Mesenchymal stem cell (in vitro differentiated cells and primary cell): ENCODE results near the gene SURF4. TPM values are rescaled to one million over a fixed set of nuclear protein-coding genes. Genes with fewer than 3 reads are reported as not detected.

Experiments
- DNase-seq: peaks from one replicate; pipeline ENCODE4 v3.0.0-alpha.2; 2013
- H2AFZ ChIP-seq: one replicate; pipeline ENCODE4 v1.6.1; 2013; ENCODE audit warnings: low read depth, mild to moderate bottlenecking, control low read depth, inconsistent platforms, low read length, moderate library complexity
- H2AK5ac ChIP-seq: 2 replicates; pipeline ENCODE4 v1.6.1; 2013; ENCODE audit warnings: low read length, moderate library complexity, mild to moderate bottlenecking, inconsistent platforms; ENCODE audit not compliant: severe bottlenecking
- H2BK120ac ChIP-seq: one replicate; pipeline ENCODE4 v1.6.1; 2013; ENCODE audit warnings: low read depth, mild to moderate bottlenecking, inconsistent platforms, low read length, moderate library complexity
- H2BK12ac ChIP-seq, 2 experiments: one replicate each; pipeline ENCODE4 v1.6.1; 2013; ENCODE audit warnings: inconsistent platforms in 2 of 2, low read length in 2 of 2, mild to moderate bottlenecking in 2 of 2, moderate library complexity in 2 of 2, control low read depth in 1 of 2
- H2BK15ac ChIP-seq: one replicate; pipeline ENCODE4 v1.6.1; 2013; ENCODE audit warnings: mild to moderate bottlenecking, low read depth, inconsistent platforms; ENCODE audit not compliant: poor library complexity, severe bottlenecking
- H2BK5ac ChIP-seq: 2 replicates; pipeline ENCODE4 v1.6.1; 2013; ENCODE audit warnings: low read depth, mild to moderate bottlenecking, low read length, control low read depth, inconsistent platforms; ENCODE audit not compliant: poor library complexity, severe bottlenecking
- H3K14ac ChIP-seq, 2 experiments: one replicate each; pipeline ENCODE4 v1.6.1; 2013; ENCODE audit warnings: inconsistent platforms in 2 of 2, low read length in 2 of 2, control low read depth in 1 of 2, mild to moderate bottlenecking in 1 of 2, moderate library complexity in 1 of 2
- H3K18ac ChIP-seq, 2 experiments: one replicate each; pipeline ENCODE4 v1.6.1; 2013; ENCODE audit warnings: inconsistent platforms in 2 of 2, low read length in 2 of 2, control low read depth in 1 of 2, low read depth in 1 of 2, mild to moderate bottlenecking in 1 of 2
- H3K23ac ChIP-seq, 2 experiments: one replicate each; pipeline ENCODE4 v1.6.1; 2013; ENCODE audit warnings: inconsistent platforms in 2 of 2, low read length in 2 of 2, mild to moderate bottlenecking in 2 of 2, moderate library complexity in 2 of 2, control low read depth in 1 of 2
- H3K27ac ChIP-seq: 2 replicates; pipeline ENCODE4 v1.5.1; 2013; ENCODE audit warnings: mild to moderate bottlenecking, moderate library complexity, low read length, control low read depth, inconsistent platforms; ENCODE audit not compliant: poor library complexity, severe bottlenecking
- H3K27me3 ChIP-seq, 2 experiments: 2 replicates each; pipeline versions ENCODE4 v1.6.1 to v1.7.0; 2013; ENCODE audit warnings: low read length in 2 of 2, mild to moderate bottlenecking in 2 of 2, moderate library complexity in 2 of 2, control low read depth in 1 of 2, inconsistent platforms in 1 of 2; ENCODE audit not compliant: control insufficient read depth in 1 of 2, insufficient read depth in 1 of 2
- H3K36me3 ChIP-seq, 2 experiments: 2 replicates each; pipeline versions ENCODE4 v1.6.1 to v1.7.0; 2013; ENCODE audit warnings: low read length in 2 of 2, control low read depth in 1 of 2, inconsistent platforms in 1 of 2, low read depth in 1 of 2, mild to moderate bottlenecking in 1 of 2; ENCODE audit not compliant: insufficient read depth in 2 of 2, control insufficient read depth in 1 of 2
- H3K4ac ChIP-seq, 2 experiments: one replicate each; pipeline ENCODE4 v1.6.1; 2013; ENCODE audit warnings: inconsistent platforms in 2 of 2, low read length in 2 of 2, mild to moderate bottlenecking in 2 of 2, moderate library complexity in 2 of 2, control low read depth in 1 of 2, low read depth in 1 of 2
- H3K4me1 ChIP-seq: 2 replicates; pipeline ENCODE4 v1.6.1; 2013; ENCODE audit warnings: low read depth, low read length, control low read depth; ENCODE audit not compliant: control insufficient read depth, insufficient read depth
- H3K4me2 ChIP-seq: 2 replicates; pipeline ENCODE4 v1.6.1; 2013; ENCODE audit warnings: low read length, mild to moderate bottlenecking, inconsistent platforms; ENCODE audit not compliant: poor library complexity, severe bottlenecking
- H3K4me3 ChIP-seq, 2 experiments: 2 replicates each; pipeline versions ENCODE4 v1.5.1 to v1.7.0; 2013; ENCODE audit warnings: low read length in 2 of 2, mild to moderate bottlenecking in 2 of 2, control low read depth in 1 of 2, low read depth in 1 of 2; ENCODE audit not compliant: insufficient read depth in 1 of 2
- H3K79me1 ChIP-seq: replicated peaks from 2 replicates; pipeline ENCODE4 v1.6.1; 2013; ENCODE audit warnings: mild to moderate bottlenecking, control low read depth, low read length, inconsistent platforms; ENCODE audit not compliant: poor library complexity, severe bottlenecking
- H3K9ac ChIP-seq: 2 replicates; pipeline ENCODE4 v1.7.0; 2013; ENCODE audit warnings: mild to moderate bottlenecking, low read length, moderate library complexity
- H3K9me3 ChIP-seq: 2 replicates; pipeline ENCODE4 v1.7.0; 2013; ENCODE audit warnings: mild to moderate bottlenecking, low read length; ENCODE audit not compliant: control insufficient read depth
- H4K8ac ChIP-seq: one replicate; pipeline ENCODE4 v1.6.1; 2013; ENCODE audit warnings: inconsistent platforms, mild to moderate bottlenecking, low read length, moderate library complexity
- H4K91ac ChIP-seq: one replicate; pipeline ENCODE4 v1.6.1; 2013; ENCODE audit warnings: mild to moderate bottlenecking, low read length, inconsistent platforms
- WGBS: methylation state at CpG from one replicate; pipeline ENCODE4 v1.1.7; 2013; ENCODE audit warnings: mixed read lengths; 5-methylcytosine and 5-hydroxymethylcytosine counted together
- polyA plus RNA-seq, 2 experiments: library from polyadenylated mRNA; stranded (reverse); fragments of 200-250 nt; gene quantifications; one replicate each; pipeline ENCODE4 v1.2.3, GENCODE V29; 2013

The SURF4 gene
- 275 TPM for polyA plus RNA-seq (2013, experiment 1 of 2)
- polyA plus RNA-seq (2013, experiment 2 of 2): 281 TPM

DNA sequence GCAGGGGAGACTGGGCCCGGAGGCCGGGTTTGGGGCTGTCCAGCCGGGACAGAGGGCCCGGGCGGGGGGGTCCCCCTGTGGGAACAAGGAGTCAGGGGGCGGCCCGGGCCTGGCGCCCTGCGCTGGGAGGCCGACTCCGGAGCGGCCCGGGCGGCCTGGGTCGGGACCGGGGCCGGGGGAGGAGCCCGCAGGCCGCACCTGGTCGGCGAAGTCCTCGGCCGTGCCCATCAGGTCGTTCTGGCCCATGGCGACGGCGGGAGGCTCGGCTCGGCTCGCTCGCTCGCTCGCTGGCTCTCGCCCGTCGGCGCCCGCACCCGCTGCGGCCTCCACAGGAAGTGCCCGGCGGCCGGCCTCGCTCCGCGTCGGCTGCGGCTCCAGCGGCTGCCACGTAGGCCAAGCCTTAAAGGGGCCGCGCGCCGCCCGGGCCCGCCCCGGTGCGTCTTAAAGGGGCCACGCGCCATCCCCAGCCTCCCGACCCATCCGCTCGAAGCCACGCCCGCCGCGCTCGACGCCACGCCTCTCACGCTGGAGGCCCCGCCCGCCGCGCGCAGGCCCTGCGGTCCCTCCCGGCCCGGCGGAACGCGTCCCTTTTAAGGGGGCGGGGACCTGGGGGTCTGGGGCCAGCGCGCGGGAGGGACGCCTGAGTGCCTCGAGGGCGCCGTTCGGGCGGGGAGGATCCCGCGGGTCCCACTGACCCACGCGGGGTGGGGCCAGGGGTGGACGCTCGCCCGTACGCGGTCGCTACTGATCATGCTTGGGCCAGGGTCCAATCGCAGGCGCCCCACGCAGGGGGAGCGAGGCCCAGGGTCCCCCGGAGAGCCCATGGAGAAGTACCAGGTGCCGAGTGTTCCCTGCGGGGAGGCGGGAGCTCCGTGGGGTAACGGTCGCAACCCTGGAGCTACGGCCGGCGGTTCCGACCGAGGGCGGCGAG, at the start of gene SURF4, which contains the start of gene STKLD1:
Gene SURF4 (minus strand): TSS at position 337 of the 931 bp plus-strand sequence. CDS start 91 bp downstream, at position 246.
Gene STKLD1 (plus strand): TSS at position 643 of the 931 bp plus-strand sequence. CDS start 108 bp downstream, at position 751.
- Histone ChIP-seq H2BK12ac (peak within 1 kb of the TSS in 1 of 2 experiments; percentile 90), H3K14ac (peak within 1 kb of the TSS; percentile 94 to 99), H3K79me1 (peaks cover 4% of the 10 kb centered on the region), H2AK5ac (peak within 1 kb of the TSS; percentile 78), H3K18ac (peak within 1 kb of the TSS; percentile 97 to 99), H4K91ac (peak within 1 kb of the TSS; percentile 96), H3K4ac (peak within 1 kb of the TSS; percentile 99 to 100), H3K27ac (peak within 1 kb of the TSS; percentile 64), H3K9me3 (no peaks in the 10 kb centered on the region), H2BK120ac (peak within 1 kb of the TSS; percentile 86), H2AFZ (peak within 1 kb of the TSS; percentile 93), H3K4me3 (peak within 1 kb of the TSS; percentile 95 to 99), H3K36me3 (peaks cover 19 to 21% of the 10 kb centered on the region in 2 experiments), H3K27me3 (no peaks in the 10 kb centered on the region), H3K4me1 (peaks cover 34% of the 10 kb centered on the region), H2BK15ac (peak within 1 kb of the TSS; percentile 97), H2BK5ac (peak within 1 kb of the TSS; percentile 97), H3K23ac (peak within 1 kb of the TSS; percentile 68 to 77), H3K4me2 (peak within 1 kb of the TSS; percentile 98), H4K8ac (peak within 1 kb of the TSS; percentile 96), H3K9ac (peak within 1 kb of the TSS; percentile 100)
- DNase-seq: peak; percentile 95
- 3% methylated on average over 92 of the region's 120 CpGs for WGBS

DNA sequence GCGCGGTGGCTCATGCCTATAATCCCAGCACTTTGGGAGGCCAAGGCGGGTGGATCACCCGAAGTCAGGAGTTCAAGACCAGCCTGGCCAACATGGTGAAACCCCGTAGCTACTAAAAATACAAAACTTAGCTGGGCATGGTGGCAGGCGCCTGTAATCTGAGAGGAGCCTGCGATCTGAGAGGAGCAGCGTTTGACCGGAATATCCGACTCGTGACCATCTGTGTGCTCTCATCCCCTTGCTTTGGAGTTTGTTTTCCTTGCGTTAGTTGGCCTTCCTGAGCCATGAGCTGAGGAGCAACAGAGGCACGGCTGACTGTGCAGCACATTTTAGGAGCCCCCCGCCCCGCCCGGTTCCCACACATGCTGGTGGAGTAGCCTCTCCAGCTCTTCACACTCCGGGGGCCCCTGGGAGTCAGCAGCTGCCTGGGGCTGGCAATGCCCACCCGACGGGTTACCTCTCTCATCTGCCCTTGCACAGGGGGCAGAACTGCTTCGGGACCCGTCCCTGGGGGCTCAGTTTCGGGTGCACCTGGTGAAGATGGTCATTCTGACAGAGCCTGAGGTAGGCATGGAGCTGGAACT, 49.3 kb upstream of the SURF4 start:
- Histone ChIP-seq H3K4ac (no peak overlapping the region), H3K27ac (no peak overlapping the region), H3K27me3 (peaks cover 14 to 31% of the 10 kb centered on the region in 2 experiments), H3K79me1 (no peaks in the 10 kb centered on the region), H2BK12ac (no peak overlapping the region), H3K9ac (no peak overlapping the region), H2BK120ac (no peak overlapping the region), H2AFZ (no peak overlapping the region), H3K4me2 (no peak overlapping the region), H2BK5ac (no peak overlapping the region), H2BK15ac (no peak overlapping the region), H3K14ac (no peak overlapping the region), H3K18ac (no peak overlapping the region), H4K8ac (no peak overlapping the region), H3K23ac (no peak overlapping the region), H2AK5ac (no peak overlapping the region), H4K91ac (no peak overlapping the region), H3K4me1 (peaks cover 18% of the 10 kb centered on the region), H3K4me3 (no peak overlapping the region), H3K9me3 (no peaks in the 10 kb centered on the region), H3K36me3 (no peaks in the 10 kb centered on the region)
- 88% methylated on average over 22 of the region's 22 CpGs for WGBS
- DNase-seq: no peak

DNA sequence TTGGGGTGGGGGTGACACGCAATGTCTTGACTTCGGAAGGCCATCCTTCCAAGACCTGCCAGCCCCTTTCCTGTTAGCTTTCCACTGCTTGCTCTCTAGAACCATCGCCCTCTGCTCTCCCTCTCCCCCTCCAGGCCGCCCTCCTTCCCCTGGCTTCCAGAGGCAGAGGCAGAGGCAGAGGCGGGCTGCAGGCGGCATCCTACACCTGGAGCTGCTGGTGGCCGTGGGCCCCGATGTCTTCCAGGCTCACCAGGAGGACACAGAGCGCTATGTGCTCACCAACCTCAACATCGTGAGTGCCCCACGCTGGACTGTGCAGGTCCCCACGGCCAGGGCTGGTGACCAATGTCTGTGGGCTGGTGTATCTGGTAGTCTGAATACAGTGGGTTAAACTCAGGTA, 48.3 kb upstream of the SURF4 start:
- Histone ChIP-seq H3K27me3 (peaks cover 14 to 21% of the 10 kb centered on the region in 2 experiments), H2BK12ac (peak overlapping the region; percentile 70 to 97), H2BK15ac (peak overlapping the region; percentile 44), H2AFZ (no peak overlapping the region), H3K18ac (peak overlapping the region; percentile 64 to 90), H3K4ac (peak overlapping the region in 1 of 2 experiments; percentile 80), H3K9me3 (no peaks in the 10 kb centered on the region), H4K91ac (peak overlapping the region; percentile 80), H3K4me2 (no peak overlapping the region), H3K4me3 (no peak overlapping the region), H3K36me3 (no peaks in the 10 kb centered on the region), H3K23ac (no peak overlapping the region), H3K27ac (no peak overlapping the region), H2BK5ac (no peak overlapping the region), H3K14ac (no peak overlapping the region), H3K4me1 (peaks cover 12% of the 10 kb centered on the region), H2BK120ac (no peak overlapping the region), H3K9ac (no peak overlapping the region), H3K79me1 (no peaks in the 10 kb centered on the region), H2AK5ac (no peak overlapping the region), H4K8ac (peak overlapping the region; percentile 47)
- WGBS: 98% methylated on average over 8 of the region's 12 CpGs
- no peak for DNase-seq

DNA sequence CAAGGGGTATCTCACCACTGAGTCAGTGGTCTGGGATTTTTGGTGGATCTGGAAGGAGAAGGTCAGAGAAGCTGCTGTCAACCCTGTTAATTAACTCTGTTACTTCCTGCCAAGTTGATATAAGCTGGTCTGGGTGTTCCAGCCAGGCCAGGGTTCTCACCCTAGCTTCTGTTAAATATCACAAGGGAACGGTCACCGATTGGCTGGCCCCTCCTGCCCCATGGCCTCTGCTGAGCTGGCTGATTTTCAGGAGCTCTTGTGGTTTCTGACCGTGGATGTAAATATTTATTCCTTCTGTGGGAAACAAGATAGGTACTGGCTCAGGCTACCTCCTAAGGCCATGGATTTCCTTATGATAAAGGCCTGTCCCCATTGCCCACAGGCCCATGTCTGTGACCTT, 47.4 kb upstream of the SURF4 start:
- Histone ChIP-seq H2BK5ac (no peak overlapping the region), H3K9ac (no peak overlapping the region), H3K27ac (no peak overlapping the region), H3K4ac (peak overlapping the region in 1 of 2 experiments; percentile 76), H3K9me3 (no peaks in the 10 kb centered on the region), H3K4me1 (peaks cover 3% of the 10 kb centered on the region), H3K14ac (no peak overlapping the region), H3K4me3 (no peak overlapping the region), H3K27me3 (peaks cover 13 to 16% of the 10 kb centered on the region in 2 experiments), H2AK5ac (no peak overlapping the region), H3K4me2 (no peak overlapping the region), H4K91ac (peak overlapping the region; percentile 95), H3K23ac (no peak overlapping the region), H3K18ac (peak overlapping the region; percentile 61 to 90), H3K79me1 (no peaks in the 10 kb centered on the region), H3K36me3 (no peaks in the 10 kb centered on the region), H2BK15ac (peak overlapping the region; percentile 96), H2AFZ (peak overlapping the region; percentile 14), H2BK120ac (no peak overlapping the region), H4K8ac (peak overlapping the region; percentile 87), H2BK12ac (peak overlapping the region; percentile 38 to 97)
- DNase-seq: peak; percentile 89
- WGBS: 23% methylated on average over 3 of the region's 3 CpGs
